HTERT RPE-1 (cell line): ENCODE results near the gene OR2AT4.
"Not testable (repeated sequence)": the region's sequence is repeated elsewhere in the genome, so short reads cannot be mapped to it uniquely, and the experiment has no call there.

Experiments
- in situ Hi-C: fragments of 300-500 bp; cut with MboI; formaldehyde crosslinking; loops from 4 replicates; pipeline ENCODE4 v1.14.3; 2020; ENCODE audit warnings: low sequenced_read_pairs

OR2AT4 gene

GRCh38 chr11:75096456-75097172, at the start of gene OR2AT4:
OR2AT4 (minus strand) TSS chr11:75096876.
- in situ Hi-C loops = no loop called here

GRCh38 chr11:75145972-75146519, 49.4 kb upstream of the OR2AT4 start:
- in situ Hi-C loops = no loop called here

GRCh38 chr11:75145196-75145971, 48.7 kb upstream of the OR2AT4 start:
- in situ Hi-C loops = no loop called here

- in situ Hi-C loops = no loop called here
Observed at GRCh38 chr11:75144716-75145014, 48.0 kb upstream of the OR2AT4 start.

GRCh38 chr11:75143420-75143731, 46.7 kb upstream of the OR2AT4 start:
- in situ Hi-C loops = no loop called here

GRCh38 chr11:75142714-75143419, 46.2 kb upstream of the OR2AT4 start:
- in situ Hi-C loops = no loop called here

GRCh38 chr11:75141166-75141565, 44.5 kb upstream of the OR2AT4 start:
- in situ Hi-C loops = no loop called here

GRCh38 chr11:75140269-75141138, 43.8 kb upstream of the OR2AT4 start:
- in situ Hi-C loops = no loop called here

GRCh38 chr11:75135651-75136050, 39.0 kb upstream of the OR2AT4 start:
- in situ Hi-C loops = no loop called here

- in situ Hi-C loops = no loop called here
Observed at GRCh38 chr11:75135021-75135650, 38.5 kb upstream of the OR2AT4 start.

GRCh38 chr11:75133976-75134375, 37.3 kb upstream of the OR2AT4 start:
- in situ Hi-C loops = no loop called here

- in situ Hi-C loops = no loop called here
Observed at GRCh38 chr11:75132080-75132479, 35.4 kb upstream of the OR2AT4 start.

- in situ Hi-C loops = no loop called here
Observed at GRCh38 chr11:75126564-75126963, 29.9 kb upstream of the OR2AT4 start.

GRCh38 chr11:75118577-75118976, 21.9 kb upstream of the OR2AT4 start:
- in situ Hi-C loops = no loop called here

- in situ Hi-C loops = no loop called here
Observed at GRCh38 chr11:75114465-75114864, 17.8 kb upstream of the OR2AT4 start.

GRCh38 chr11:75113030-75113429, 16.4 kb upstream of the OR2AT4 start:
- in situ Hi-C loops = no loop called here

- in situ Hi-C loops = no loop called here
Observed at GRCh38 chr11:75112200-75112599, 15.5 kb upstream of the OR2AT4 start.

- in situ Hi-C loops = no loop called here
Observed at GRCh38 chr11:75107187-75107586, 10.5 kb upstream of the OR2AT4 start.

GRCh38 chr11:75105967-75106681, 9.4 kb upstream of the OR2AT4 start:
- in situ Hi-C loops = not testable (repeated sequence)

GRCh38 chr11:75105462-75105925, 8.8 kb upstream of the OR2AT4 start:
- in situ Hi-C loops = no loop called here
